Measurements from ENCODE around the gene ABCC11.

ABCC11 gene

DNA sequence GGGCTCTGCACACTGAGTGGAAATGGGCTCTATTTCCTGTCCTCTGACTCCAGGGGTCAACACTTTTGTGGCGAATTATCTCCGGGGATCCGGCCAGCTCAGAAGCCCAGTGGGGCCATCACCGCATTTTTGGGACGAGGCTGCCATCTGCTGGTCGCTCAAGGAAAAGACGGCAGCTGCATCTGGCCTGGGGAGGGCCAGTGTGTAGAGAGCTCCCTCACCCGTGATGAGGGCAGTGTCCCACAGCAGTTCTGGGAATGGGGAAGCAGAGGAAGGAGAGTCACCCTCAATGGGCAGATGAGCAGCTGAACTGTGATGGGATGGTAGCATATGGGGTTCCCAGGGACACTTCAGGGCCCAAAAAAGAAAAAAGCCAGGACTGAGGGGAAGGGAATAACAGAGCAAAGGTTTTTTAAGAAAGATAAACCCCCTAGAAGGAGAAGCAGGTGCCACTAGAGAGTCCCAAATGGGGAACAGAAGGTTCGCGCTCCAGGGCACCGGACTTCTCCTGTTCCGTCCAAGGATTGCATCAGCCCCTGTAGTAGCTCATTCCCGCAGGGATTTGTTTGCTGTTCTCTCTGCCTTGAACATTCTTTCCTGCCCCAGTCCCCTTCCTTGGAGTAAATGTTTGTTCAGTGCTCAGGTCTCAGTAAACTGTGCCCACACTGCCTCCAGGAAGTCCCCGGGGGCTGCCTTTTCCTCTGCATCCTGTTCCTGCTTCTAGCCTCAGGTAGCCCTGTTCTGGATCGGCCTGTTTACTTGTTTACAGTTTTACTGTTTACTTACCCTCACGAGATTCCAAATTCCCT lies 82.2 kb downstream of the ABCC11 start:
- peak in 50 of 51 donors; percentile 7 to 81 (median 48) for DNase-seq

- no peak for DNase-seq
Measured at GRCh38 chr16:48162839-48163410, 84.4 kb downstream of the ABCC11 start.

DNA sequence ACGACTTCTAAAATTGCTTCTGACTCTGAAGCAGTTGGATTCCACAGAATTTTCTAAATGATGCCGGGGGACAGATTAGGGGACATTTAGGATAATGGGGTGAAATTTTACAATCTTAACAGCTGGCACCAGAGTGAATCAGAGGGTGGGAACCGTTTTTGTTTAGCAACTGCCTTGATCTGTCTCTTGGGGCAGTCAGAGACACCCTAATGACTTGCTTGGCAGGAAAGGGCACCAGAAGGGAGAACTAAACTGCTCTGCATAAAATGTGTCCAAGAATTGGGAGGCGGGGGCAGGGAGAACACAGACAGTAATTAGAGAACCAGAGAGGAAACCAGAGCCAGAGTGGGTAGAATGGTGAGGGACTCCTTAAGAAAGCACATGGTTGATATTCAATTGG lies 85.4 kb downstream of the ABCC11 start:
- no peak for DNase-seq

GRCh38 chr16:48160575-48160974 lies 86.8 kb downstream of the ABCC11 start:
- DNase-seq = peak in 1 of 51 donors; percentile 28

- no peak for DNase-seq
Measured at GRCh38 chr16:48158296-48158695, 89.0 kb downstream of the ABCC11 start.

DNA sequence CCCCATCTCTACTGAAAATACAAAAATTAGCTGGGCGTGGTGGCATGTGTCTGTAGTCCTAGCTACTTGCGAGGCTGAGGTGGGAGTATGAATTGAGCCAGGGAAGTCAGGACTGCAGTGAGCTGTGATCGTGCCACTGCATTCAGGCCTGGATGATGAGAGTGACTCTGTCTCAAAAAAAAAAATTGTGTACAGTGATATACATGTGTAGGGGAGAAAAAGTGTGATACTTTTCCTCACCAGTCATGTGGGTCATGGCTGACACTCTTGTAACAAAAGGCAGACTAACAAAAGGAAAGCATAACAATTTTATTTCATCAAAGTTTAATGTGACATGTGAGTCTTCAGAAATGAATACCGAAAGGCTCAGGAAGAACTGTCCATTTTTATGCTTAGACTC lies 89.5 kb downstream of the ABCC11 start:
- no peak for DNase-seq

GRCh38 chr16:48157302-48157701 lies 90.0 kb downstream of the ABCC11 start:
- no peak for DNase-seq

GRCh38 chr16:48156790-48157209 lies 90.5 kb downstream of the ABCC11 start:
- DNase-seq = peak in 50 of 51 donors; percentile 16 to 87 (median 62)

DNA sequence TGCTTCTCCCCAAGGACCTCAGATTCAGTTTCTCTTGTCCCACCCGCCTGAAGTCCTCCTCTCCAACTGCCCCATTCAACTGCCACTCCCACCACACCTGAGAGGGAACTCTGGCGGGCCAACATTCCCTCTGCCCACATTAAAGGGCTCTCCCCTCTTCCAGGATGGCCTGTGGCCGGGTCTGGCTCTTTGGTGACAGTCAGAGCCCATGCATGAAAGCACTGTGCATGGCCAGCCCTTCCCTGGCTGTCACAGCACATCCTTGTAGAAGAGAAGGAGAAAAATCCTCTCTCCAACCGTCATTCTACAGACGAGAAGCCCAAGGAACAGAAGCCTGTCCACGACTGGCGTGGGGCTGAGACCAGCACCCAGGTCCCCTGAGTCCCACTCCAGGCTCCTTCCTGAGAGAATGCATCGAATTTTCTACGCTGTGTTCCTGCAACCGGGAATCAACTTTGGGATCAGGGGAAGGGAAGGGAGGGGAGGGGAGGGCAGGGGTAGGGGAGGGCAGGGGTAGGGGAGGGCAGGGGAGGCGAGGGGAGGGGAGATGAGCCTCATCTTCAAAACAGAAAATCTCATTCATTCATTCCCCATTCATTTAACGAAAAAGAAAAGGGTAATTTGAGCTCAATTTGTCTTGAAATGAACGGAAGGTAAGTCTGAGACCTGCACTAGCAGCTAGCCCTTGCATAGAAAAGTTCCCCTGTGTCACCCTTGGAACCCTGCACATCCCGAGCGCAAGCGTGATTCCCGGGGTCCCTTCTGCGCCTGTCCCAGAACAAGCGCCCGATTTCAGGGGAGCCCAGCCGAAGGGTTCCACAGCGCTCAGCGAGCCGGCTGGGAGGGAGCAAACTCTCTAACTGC lies 91.2 kb downstream of the ABCC11 start, which contains the start of gene ABCC12:
TSS of gene ABCC12 (minus strand) at position 68 of the 864 bp plus-strand sequence. CDS start 9,569 bp downstream, outside the sequence.
- DNase-seq = no peak

GRCh38 chr16:48153774-48154173 lies 93.6 kb downstream of the ABCC11 start:
- DNase-seq = no peak

- no peak for DNase-seq
Measured at GRCh38 chr16:48152226-48152625, 95.1 kb downstream of the ABCC11 start.

DNA sequence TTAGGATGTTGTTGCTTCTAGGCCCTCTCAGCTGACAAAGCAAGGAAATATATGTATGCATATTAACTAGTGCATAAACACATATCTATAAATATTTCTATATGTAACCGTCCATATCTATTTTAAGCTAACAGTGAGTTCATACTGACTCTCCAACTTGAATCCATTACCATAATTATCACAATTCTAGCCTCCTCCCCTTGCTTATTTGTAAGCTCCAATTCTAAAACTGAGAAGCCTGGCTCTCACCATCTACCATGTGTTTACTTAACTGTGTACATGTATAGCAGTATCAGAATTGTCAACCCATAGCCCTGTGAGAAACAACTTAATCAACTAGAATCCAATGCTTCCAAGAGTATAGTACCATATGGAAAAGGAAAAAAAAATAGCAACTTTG lies 96.6 kb downstream of the ABCC11 start:
- DNase-seq = no peak

DNA sequence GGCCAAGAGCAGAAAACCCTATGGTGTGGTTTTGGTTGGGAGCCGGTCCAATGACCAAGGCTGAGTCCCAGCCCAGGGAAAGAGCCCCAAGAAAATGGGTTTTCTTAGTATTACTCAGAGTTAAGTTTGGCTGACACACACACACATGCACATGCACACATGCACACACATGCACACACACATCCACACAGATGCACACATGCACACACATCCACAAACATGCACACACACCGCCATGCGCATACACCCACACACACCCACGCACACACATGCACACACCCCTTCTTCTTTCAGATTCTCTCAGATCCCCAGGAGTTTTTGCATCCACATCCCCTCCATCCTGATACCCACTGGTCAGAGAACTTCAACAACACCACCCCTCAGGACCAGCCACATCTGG lies 100.6 kb downstream of the ABCC11 start:
- DNase-seq = no peak

DNA sequence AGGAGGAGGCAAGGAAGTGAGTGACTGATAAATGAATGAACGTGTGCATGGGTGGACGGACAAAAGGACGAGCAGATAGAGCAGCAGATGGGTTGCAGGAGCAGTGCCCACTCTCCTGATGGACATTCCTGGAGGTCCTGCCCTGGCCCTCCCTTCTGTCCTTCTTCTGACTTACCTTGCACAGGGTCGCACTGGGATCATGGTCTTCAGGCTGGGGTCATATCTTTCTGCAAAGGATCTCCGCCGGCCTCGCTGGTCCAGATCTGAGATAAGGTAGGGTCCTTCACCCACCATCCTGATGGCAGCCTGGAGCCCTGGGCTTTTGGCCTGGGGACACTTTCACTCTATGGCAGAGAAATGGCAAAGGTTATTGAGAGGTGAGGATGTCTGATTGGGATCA lies 101.2 kb downstream of the ABCC11 start:
- DNase-seq = no peak

GRCh38 chr16:48143812-48144368 lies 103.4 kb downstream of the ABCC11 start:
- DNase-seq = peak in 8 of 51 donors; percentile 5 to 27 (median 12)

DNA sequence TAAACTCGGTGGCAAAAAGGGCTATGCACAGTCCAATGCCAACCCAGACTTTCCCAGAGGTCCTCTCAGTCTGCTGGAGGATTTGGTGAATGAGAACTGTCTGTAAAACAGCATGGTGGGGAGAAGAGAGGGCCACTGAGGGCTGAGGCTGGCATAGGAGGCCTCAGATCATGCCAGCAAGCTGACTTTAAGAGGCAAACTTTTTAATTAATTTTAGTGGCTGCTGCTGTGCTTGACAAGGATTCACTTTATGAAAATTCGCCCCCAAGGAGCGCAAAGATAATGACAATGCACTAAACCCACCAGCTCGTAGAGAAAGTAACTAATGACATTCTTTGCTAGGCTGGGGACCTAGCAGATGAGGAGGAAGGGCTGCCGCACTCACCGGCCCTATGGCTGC lies 106.5 kb downstream of the ABCC11 start:
- no peak for DNase-seq

- no peak for DNase-seq
Measured at GRCh38 chr16:48139517-48139916, 107.8 kb downstream of the ABCC11 start.

DNA sequence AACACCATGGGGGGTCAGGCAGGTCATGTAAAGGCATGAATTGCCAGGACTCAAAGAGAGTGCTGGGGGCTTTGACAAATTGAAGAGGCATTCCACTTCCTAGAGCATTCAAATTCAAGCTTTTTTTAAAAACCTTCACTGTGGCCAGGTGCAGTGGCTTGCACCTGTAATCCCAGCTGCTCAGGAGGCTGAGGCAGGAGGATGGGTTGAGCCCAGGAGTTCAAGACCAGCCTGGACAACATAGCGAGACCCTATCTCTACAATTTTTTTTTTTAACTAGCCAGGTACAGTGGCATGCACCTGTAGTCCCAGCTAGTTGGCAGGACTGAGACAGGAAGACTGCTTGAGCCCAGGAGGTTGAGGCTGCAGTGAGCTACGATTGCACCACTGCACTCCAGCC lies 108.8 kb downstream of the ABCC11 start:
- DNase-seq = no peak

DNA sequence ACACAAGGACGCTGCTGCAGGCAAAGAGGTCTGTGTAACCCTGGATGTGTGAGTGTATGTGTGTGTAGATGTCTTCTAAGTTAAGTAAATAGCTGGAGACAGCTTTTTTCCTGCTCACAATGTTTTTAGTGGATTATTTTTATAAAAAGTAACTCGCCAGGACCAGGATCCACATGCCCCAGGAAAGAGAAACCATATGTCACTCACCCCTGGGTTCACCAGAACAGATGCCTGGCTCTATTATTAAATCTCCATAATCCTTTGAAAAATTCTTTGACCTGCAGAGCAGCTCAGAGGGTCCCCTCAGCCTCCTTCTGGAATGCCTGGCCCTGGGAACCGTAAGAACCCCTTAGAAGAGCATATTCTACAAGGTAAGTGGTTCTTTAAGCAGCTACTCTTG lies 109.5 kb downstream of the ABCC11 start:
- no peak for DNase-seq

- no peak for DNase-seq
Measured at GRCh38 chr16:48136547-48137360, 110.6 kb downstream of the ABCC11 start.
